Left forelimb (tissue), 1 donor: ENCODE results near the gene CSTPP1.
"Not testable (repeated sequence)": the region's sequence is repeated elsewhere in the genome, so short reads cannot be mapped to it uniquely, and the experiment has no call there.

Experiments
- DNase-seq: peaks from one replicate; pipeline ENCODE4 v3.0.0-alpha.2; 2018; ENCODE audit warnings: low spot score

Gene CSTPP1

DNA sequence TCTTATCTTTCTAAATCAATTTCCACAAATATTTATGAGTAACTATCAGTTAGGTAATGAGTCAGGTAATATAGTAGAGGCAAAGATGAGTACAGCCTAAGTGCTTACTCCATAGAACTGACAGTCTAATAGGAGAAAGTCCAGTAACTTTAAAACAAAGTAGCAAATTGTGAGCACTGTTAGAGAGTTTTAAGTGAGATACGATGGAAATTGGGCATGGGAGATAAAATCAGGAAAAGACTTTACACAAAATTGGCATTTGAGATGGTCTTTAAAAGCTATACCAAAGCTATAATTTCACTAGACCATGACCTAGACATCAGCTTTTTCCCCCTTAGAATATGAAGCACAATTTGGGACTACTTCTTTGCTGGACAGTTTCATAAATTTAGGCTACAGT, 113.7 kb downstream of the CSTPP1 start:
- DNase-seq: no peak

DNA sequence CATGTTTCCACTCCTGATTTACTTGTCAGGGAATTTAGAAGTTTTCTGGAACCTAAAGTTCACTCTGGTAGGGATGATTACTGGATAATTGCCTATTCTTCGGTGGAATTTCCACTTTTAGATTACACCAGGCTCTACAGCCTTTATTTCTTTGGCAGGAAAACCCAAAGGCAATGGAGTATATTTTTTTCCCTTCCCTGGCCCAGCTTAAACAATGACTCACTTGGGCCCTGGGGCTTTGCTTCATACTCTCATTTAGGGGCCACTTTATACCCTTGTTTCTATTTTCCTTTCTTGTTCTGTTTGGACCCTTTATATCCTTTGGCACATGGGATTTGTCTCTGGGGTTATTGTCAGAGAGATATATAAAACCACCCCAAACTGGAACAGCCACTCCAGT, 114.7 kb downstream of the CSTPP1 start:
- no peak for DNase-seq

DNA sequence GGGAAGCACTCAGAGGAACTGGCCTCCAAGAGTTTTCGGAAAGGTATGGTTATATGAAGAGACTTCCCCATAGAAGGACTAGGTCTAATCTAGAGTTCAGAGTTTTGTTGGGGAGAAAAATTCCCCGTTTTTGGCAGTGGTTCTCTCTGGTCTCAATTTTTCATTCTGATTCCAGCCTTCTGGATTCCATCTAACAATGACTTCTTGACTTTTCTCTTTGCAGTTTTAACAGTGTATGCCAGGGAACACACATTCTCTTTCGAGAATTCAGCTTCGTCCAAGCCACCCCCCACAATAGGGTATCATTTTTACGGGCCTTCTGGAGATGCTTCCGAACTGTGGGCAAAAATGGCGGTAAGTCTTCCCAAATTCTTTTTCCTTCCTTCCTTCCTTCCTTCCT, 115.6 kb downstream of the CSTPP1 start:
- DNase-seq: no peak

DNA sequence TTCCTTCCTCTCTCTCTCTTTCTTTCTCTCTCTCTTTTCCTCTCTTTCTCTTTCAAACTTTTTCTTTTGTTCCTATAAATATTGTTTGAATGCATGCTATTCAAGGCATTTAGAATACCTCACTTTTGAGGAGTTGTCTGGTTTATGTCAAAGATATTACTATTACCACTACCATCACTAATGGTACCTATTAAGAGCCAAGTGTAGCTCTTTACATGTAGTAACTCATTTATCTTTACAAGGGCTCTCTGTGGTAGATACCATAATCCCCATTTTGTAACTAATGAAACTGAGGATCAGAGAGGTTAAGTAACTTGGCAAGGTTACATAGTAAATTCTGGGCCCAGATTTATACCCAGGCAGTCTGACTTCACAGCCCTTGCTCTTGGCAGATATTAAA, 116.0 kb downstream of the CSTPP1 start:
- DNase-seq: no peak

DNA sequence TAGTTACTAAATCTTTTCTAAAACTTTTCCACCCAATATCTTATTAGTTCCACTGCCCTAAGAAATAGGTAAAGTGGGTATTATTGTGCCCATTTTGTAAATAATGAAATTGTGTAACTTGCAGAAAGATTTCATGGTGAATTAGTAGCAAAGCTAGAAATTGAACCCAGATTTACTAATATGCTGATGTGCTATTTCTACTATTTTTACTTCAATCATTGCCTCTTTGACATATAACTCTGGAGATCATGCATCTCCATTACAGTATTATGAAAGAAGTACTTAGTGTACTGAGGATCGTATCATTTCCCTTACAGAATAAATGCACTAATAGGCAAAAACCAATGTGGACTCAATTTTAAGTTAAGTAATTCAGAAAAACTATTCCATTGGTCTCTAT, 119.0 kb downstream of the CSTPP1 start:
- no peak for DNase-seq

DNA sequence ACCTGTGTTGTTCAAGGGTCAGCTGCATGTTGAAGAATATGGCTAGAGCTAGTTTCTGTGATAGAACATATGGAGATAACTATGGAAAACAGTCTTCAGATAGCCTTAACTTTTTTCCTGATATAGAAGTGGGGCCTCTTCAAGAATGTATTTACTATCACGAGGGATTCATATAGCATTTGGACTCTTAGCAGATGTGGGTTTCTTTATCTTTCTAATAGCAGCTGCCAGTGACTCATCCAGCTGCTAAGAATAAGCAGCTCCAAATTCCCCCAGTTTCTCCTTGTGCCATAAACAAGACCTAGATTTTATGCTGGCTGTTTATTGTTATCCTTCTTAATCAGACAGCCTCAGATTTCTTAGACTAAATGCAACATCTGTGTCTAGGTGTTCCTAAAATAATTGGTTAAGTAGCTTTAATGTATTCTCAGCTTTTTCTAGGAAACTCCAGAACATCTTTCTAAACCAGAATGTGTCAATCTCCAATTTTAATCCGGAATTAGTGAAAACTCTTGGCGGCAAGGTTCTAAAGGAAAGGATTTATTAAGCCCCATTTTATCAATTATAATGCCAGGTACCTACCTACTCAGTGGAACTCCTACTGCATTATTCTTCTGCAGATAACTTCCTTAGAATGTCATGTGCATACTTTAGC, 119.8 kb downstream of the CSTPP1 start:
- DNase-seq: no peak

DNA sequence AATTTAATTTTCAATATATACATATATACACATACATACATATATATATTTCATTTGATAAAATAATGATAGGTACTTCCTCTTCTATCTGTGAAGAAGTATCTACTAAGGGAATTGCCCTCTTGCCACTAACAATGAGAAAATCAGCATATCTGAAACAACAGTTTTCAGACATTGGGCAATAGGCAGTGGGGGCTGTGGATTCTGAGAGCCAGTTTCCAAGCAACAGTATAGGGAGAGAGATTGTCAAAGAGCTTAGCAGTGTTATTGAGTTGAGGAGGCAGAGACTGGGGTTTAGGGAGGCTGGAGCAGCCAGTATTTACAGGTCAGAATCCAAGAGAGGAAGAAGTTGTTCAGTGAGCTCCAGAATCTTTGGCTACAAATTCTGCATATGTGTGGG, 120.8 kb downstream of the CSTPP1 start:
- DNase-seq: no peak

DNA sequence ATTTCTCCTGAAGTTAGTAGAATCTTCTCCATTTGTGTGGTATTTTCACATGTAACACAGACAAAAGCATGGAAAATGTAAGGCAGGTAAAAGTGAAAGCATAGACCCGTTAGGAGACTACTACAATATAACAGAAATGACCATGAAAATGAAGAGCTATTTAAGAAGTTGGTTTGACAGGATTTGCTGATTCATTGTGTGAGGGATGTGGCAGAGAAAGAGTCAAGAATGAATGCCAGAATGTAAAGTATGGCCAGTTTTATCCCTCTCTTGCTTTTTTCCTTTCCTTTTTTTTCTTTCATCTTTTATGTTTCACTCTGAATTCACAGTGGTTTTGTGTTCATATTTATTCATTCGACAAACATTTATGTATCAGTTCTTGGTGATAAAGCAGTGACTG, 124.2 kb downstream of the CSTPP1 start:
- DNase-seq: no peak

DNA sequence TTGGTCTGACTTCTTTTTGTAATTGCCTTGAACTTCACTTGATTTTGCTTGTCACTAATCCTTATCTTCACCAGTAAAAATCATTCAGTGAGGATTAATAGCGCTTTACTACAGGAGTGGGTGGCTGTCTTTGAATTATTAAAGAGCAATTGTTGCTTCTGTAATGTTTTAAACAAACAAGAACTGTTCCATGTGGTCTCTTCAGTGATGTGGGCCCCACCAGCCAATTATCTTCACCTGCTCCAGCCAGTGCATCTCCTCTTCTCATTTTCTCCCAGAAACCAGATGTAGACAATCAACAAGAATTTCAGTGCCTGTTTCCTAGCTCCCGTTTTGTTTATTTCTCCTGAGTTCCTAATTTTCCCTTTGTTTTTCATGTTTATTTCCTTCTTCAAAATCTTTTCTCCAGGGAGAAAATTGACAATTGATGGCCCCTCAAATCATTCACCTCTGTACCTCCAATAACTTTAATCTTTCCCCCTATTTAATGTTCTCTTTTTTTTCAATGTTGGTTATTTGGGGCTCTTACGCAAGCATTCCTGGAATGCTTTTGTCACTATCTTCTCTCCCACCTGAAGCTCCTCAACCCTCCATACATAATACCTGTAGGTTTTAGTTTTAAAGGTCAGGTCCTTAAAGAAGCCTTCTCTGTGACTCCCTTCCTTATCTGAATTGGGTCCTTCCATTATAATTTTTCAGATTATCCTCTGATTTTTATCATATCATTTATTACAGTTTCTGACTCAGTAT, 125.0 kb downstream of the CSTPP1 start:
- no peak for DNase-seq

DNA sequence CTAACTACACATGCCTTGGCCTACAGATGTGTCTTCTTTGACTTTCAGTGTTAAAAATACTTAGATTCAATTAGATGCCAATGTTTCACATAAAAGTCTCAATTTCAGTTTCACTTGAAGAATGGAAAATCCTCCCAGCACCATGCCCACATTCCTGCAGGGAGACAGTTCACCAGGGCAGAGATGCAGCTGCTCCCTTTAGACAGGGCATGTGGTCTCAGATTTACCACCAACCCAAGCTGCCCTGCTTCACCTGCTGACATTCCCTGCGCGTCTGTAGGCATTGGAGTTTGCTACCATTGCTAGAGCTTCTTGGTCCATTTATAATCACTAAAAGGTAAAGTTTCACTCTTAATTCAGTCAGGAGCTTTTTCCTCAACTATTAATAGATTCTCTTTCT, 126.2 kb downstream of the CSTPP1 start:
- no peak for DNase-seq

DNA sequence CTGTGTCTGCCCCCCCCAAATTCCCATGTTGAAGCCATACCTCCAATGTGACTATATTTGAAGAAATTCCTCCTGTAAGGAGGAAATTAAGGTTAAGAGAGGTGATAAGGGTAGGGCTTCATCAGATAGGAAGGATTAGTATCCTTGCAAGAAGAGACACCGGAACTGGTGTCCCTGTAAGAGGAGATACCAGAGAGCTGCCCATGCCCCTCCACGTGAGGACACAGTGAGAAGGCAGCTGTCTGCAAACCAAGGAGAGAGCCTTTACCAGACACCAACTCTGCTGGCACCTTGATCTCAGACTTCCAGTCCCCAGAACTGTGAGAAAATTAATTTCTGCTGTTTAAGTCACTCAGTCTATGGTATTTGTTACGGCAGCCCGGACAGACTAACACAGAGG, 130.8 kb downstream of the CSTPP1 start:
- DNase-seq: no peak

DNA sequence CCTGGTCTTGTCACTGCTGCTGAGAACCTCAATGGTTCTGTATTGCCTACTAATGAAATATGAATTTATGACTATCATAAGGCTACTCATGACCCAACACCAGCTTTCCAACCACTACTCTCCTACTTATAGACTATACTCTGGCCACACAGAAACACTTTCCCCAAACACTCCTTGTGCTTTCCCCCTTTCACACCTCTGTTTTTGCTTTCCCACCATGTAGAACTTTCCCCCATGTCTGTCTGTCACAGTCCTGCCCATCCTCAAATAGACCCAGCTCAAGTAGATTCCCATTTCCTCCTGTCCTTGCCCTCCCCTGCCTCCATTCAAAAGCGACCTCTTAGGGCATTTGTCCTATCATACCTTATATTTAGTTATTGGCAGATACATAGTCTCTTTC, 134.2 kb downstream of the CSTPP1 start:
- DNase-seq: no peak

DNA sequence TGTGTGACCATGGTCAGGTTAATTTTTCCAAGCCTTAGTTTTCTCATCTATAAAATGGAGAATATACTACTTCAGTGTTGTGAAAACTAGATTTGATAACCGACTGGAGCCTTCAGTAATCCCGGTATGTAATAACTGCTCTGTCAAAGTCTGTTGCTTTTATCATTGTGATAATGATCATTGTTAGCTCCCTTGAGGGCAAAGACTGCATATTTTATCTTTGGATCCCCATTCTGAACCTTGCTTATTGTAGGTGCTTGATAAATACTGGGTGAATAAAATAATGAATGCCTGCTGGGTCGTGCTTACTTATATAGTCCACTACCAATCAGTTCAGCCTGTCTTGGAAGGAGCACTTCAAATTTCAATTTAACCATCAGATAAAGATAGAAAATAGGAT, 134.8 kb downstream of the CSTPP1 start:
- no peak for DNase-seq

DNA sequence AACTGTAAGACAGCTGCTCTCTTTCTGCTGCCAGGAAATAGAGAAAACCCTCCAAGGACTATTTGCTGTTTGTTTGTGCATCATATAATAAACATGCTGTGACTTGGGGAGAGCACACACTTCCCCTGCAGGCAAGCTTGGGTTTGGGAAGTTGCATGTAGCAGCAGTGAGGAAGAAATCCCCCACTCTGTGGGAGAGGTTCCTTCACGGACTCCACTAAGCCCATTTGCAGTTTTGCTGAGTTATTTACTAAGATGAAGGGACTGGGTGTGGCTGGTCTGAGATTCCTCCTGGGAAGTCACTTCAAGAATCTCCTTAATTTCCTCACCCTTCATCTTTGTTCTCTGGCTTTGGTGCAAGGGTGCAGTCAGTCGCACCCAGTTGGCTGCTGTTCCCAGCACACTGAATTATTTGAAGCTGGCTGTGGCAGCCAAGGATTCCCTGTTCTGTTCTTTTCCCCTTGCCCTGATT, 135.3 kb downstream of the CSTPP1 start:
- no peak for DNase-seq

DNA sequence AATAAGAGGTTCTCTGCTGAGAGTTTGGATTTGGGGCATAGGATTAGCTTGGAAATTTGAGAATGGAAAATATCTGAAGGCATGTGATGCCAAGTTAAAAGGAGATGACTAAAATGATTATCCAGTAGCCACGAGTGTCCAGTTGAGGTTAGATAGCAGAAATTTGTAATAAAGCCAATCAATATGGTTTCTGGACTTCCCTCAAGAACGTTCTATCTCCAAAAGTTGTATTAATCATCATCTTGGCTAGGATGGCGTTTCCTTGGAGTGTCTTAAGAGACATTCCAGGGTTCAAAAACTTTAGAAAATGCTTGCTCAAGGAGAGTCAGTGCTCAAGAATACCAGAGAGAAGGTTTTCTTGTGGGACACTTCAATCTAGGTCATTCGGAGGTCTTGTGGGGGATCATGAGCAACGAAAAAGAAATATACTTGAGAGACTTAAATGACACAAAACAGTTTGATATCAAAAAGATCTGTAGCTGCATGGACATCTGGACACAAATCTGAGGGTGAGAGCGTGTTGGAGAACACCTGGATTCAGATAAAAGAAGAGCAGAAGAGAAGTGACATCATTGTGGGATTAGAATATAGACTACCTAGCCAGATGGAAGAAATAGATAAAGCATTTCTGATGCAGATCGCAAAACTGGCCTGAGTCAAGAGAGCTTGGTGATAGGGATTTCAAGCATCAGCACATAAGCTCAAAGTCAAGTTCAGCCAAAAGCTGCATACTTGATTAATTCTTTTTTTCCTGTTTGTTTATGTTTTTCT, 142.4 kb downstream of the CSTPP1 start:
- DNase-seq: no peak

DNA sequence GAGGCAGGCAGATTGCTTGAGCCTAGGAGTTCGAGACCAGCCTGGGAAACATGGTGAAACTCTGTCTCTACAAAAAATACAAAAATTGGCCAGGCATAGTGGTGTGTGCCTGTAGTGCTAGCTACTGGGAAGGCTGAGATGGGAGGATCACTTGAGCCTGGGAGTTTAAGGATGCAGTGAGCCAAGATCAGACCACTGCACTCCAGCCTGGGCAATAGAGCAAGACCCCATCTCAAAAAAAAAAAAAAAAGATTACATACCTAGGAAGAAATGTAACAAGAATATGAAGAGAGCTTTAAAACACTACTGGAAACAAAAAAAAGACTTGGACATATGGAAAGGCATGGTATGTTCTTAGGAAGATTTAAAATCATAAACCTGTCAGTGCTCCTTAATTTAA, 144.2 kb downstream of the CSTPP1 start:
- not testable (repeated sequence) for DNase-seq

DNA sequence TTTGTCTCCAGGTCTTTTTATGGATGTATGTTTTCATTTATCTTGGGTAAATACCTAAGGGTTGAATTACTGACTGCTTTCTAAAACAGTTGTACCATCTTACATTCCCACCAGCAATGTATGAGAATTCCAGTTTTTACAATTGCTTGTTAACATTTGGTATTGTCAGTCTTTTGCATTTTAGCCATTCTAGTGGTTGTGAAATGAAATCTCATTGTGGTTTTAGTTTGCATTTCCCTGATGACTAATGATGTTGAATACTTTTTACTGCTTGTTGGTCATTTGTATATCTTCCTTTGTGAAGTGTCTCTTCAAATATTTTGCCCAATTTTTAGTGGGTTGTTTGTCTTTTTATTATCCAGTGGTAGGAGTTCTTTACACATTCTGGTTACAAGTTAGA, 147.4 kb downstream of the CSTPP1 start:
- no peak for DNase-seq

DNA sequence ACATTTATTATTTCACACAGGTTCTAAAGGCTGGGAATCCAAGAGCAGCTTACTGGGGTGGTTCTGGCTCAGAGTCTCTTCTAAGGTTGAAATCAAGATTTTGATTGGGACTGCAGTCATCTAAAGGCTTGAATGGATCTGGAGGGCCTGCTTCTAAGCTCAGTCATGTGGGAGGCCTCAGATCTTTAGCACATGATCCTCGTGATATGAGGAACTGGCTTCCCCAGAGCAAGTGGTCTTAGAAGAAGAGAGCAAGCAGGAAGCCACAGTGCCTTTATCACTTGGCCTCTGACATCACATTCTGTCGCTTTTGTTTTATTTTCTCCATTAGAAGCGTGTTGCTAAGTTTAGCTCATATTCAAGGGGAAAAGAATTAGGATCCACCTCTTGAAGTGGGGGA, 151.2 kb downstream of the CSTPP1 start:
- DNase-seq: no peak

DNA sequence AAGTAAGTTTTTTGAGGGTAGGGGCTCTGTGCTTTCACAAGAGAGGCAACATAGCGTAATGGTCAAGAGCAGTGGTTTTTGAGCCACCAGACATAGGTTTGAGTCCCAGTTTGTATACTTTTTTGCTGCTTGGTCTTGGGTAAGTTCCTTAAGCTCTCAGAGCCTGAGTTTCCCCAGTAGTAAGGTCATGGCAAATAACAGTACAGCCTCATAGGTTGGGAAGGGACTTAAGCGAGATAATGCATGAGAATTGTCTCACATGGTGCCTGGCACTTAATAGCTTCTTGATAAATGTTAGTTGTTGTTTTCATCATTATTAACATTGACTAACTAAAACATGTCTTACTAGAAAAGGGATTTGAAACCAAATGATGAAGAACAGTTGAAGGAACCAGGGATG, 157.0 kb downstream of the CSTPP1 start:
- DNase-seq: no peak

DNA sequence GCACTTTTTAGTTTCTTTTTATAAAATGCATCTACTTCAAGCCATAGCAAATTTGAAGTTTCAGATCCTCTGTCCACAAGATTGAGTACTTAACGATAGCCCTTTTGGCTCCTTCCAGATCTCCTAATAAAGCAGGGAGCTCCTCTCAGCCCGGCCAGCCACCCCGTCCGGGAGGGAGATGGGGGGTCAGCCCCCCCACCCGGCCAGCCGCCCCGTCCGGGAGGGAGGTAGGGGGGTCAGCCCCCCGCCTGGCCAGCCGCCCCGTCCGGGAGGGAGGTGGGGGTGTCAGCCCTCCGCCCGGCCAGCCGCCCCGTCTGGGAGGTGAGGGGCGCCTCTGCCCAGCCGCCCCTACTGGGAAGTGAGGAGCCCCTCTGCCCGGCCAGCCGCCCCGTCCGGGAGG, 160.3 kb downstream of the CSTPP1 start:
- not testable (repeated sequence) for DNase-seq

DNA sequence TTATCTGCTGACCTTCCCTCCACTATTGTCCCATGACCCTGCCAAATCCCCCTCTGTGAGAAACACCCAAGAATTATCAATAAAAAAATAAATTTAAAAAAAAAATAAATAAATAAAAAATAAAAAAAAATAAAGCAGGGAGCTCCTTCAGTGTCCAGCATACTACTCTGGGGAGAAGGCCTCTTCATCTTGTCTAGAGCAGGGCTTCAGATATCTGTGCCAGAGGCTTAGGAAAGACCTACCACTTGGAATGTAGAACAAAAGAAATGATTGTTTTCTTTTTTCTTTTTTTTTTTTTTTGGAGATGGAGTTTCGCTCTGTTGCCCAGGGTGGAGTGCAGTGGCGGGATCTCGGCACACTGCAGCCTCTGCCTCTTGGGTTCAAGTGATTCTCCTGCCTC, 161.7 kb downstream of the CSTPP1 start:
- not testable (repeated sequence) for DNase-seq

DNA sequence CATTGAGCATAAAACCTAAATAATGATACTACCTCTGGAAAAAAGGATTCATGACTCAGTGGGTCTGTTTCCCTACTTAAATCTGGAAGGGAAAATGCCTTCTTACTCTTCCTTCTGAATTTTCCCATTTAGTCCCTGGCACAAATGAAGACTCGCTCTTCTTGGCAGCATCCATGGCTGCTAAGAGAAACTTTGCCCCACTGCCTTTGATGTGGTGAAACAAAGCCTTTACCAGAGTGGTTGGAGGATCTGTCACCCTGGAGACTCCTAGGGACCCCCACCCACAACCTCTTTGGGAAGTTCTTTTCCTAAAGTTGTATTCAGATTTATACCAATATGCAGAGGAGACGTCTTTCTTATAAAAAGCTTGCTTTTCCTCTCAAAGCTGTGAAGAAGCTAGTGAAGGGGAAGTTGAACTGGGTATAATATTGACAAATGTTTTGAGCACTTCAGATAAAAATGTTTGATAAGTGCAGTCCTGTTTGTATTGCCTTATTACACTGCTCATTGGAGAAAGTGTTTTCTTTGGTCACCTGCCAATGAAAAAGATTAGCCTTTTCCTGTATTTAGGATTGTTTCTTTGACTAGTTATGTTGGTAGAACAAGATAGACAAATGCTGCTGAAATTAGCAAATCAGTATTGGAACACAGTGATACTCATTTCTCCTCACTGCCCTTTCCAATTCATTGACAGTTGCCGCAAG, 162.8 kb downstream of the CSTPP1 start:
- no peak for DNase-seq
